Left lung (tissue), 14 donors: ENCODE data around the gene DSN1. TPM values are rescaled to one million over a fixed set of nuclear protein-coding genes. Genes with fewer than 3 reads are reported as not detected.

Experiments used
- ATAC-seq: fragments of 200-7000 bp; cut with Tn5 transposase; one replicate; pipeline ENCODE4 v1.9.1; 2020; ENCODE audit warnings: moderate library complexity
- DNase-seq, 4 donors: peaks; one replicate each; pipeline ENCODE4 v3.0.0-alpha.2; 2013 to 2020
- H3K27ac ChIP-seq, 2 donors: fragments of 200-600 bp; sonication (generic) in 1 of 2; one replicate each; pipeline versions ENCODE4 v1.5.0 to v1.8.0; 2020 to 2021
- H3K27me3 ChIP-seq, 2 donors: fragments of 200-600 bp; sonication (generic) in 1 of 2; one replicate each; pipeline versions ENCODE4 v1.5.0 to v1.8.0; 2020 to 2021
- H3K36me3 ChIP-seq, 2 donors: fragments of 200-600 bp; sonication (generic) in 1 of 2; one replicate each; pipeline versions ENCODE4 v1.5.0 to v1.8.0; 2020 to 2021
- H3K4me1 ChIP-seq, 2 donors: fragments of 200-600 bp; one replicate each; pipeline ENCODE4 v1.8.0; 2021
- H3K4me3 ChIP-seq, 2 donors: fragments of 200-600 bp; sonication (generic) in 1 of 2; one replicate each; pipeline versions ENCODE4 v1.5.0 to v1.8.0; 2020 to 2021; ENCODE audit warnings: mild to moderate bottlenecking in 1 of 2
- H3K9me3 ChIP-seq, 2 donors: fragments of 200-600 bp; sonication (generic) in 1 of 2; one replicate each; pipeline versions ENCODE4 v1.5.0 to v1.8.0; 2020 to 2021
- intact Hi-C, 2 donors: fragments of 100-400 bp; cut with DNase I; formaldehyde crosslinking; loops; one replicate each; pipeline versions ENCODE4 v1.11.2 to v1.14.2; 2022
- long read RNA-seq, 12 donors: library from polyadenylated mRNA in 2 of 12; unstranded in 2 of 12; transcript quantifications; one replicate each; pipeline ENCODE4 v2.0.0 and lab custom pipeline, GENCODE V29; 2019 to 2026
- polyA plus RNA-seq, 6 donors: library from polyadenylated mRNA; unstranded; fragments of 120-200 nt; gene quantifications; one replicate each; pipeline ENCODE4 v1.2.1, GENCODE V29; 2013; ENCODE audit not compliant: insufficient read length in 6 of 6
- total RNA-seq, 2 donors: library from RNA; stranded (reverse); fragmentation: NEBNext Ultra II Directional; extraction: Animal tissue kit (Norgen Biotek cat#: 25700); gene quantifications; one replicate each; pipeline ENCODE4 v1.2.1, GENCODE V29; 2021
- TF ChIP-seq, protein P1 (sequence below), 2 donors: fragments of 200-600 bp; sonication (generic) in 1 of 2; IDR thresholded peaks; one replicate each; pipeline versions ENCODE4 v1.5.0 to v1.8.0; 2021; ENCODE audit warnings: antibody characterized with exemption in 2 of 2
- donor health status: DM: no; HTN: yes; CAD: no.
- donor health status: DM: no; HTN: no; CAD: no.

DSN1 gene, protein sequence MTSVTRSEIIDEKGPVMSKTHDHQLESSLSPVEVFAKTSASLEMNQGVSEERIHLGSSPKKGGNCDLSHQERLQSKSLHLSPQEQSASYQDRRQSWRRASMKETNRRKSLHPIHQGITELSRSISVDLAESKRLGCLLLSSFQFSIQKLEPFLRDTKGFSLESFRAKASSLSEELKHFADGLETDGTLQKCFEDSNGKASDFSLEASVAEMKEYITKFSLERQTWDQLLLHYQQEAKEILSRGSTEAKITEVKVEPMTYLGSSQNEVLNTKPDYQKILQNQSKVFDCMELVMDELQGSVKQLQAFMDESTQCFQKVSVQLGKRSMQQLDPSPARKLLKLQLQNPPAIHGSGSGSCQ
- total RNA-seq: 10 to 100 TPM; 14.5 to 16.6 TPM
- 10 to 100 TPM; 15.4 to 24.7 (median 20.9) TPM for polyA plus RNA-seq
- long read RNA-seq, donor 1, partial matches to known transcripts: 0 of 4 reads
- long read RNA-seq, donor 1, other reads (novel, unspliced or antisense): 0 of 4 reads
- long read RNA-seq, donor 2, partial matches to known transcripts: 5 of 11 reads
- long read RNA-seq, donor 2, other reads (novel, unspliced or antisense): 0 of 11 reads
- long read RNA-seq, donor 3, partial matches to known transcripts: 0 of 2 reads
- long read RNA-seq, donor 3, other reads (novel, unspliced or antisense): 0 of 2 reads
- long read RNA-seq, donor 4, partial matches to known transcripts: 0 of 12 reads
- long read RNA-seq, donor 4, other reads (novel, unspliced or antisense): 3 of 12 reads
- long read RNA-seq, donor 5, partial matches to known transcripts: 19 of 21 reads
- long read RNA-seq, donor 5, other reads (novel, unspliced or antisense): 0 of 21 reads
- long read RNA-seq, donor 6, partial matches to known transcripts: 0 of 6 reads
- long read RNA-seq, donor 6, other reads (novel, unspliced or antisense): 0 of 6 reads
- long read RNA-seq, donor 7, partial matches to known transcripts: 0 of 5 reads
- long read RNA-seq, donor 7, other reads (novel, unspliced or antisense): 0 of 5 reads
- long read RNA-seq, donor 8, partial matches to known transcripts: 0 of 5 reads
- long read RNA-seq, donor 8, other reads (novel, unspliced or antisense): 0 of 5 reads
- long read RNA-seq, donor 9: 0 reads
- long read RNA-seq, donor 10, transcript DSN1-203 (11 exons, 2,233 nt): major isoform, 6 of 13 reads
- long read RNA-seq, donor 10, partial matches to known transcripts: 0 of 13 reads
- long read RNA-seq, donor 10, other reads (novel, unspliced or antisense): 3 of 13 reads
- long read RNA-seq, donor 11, partial matches to known transcripts: 0 of 3 reads
- long read RNA-seq, donor 11, other reads (novel, unspliced or antisense): 0 of 3 reads
- long read RNA-seq, donor 12, partial matches to known transcripts: 0 of 4 reads
- long read RNA-seq, donor 12, other reads (novel, unspliced or antisense): 0 of 4 reads

DNA sequence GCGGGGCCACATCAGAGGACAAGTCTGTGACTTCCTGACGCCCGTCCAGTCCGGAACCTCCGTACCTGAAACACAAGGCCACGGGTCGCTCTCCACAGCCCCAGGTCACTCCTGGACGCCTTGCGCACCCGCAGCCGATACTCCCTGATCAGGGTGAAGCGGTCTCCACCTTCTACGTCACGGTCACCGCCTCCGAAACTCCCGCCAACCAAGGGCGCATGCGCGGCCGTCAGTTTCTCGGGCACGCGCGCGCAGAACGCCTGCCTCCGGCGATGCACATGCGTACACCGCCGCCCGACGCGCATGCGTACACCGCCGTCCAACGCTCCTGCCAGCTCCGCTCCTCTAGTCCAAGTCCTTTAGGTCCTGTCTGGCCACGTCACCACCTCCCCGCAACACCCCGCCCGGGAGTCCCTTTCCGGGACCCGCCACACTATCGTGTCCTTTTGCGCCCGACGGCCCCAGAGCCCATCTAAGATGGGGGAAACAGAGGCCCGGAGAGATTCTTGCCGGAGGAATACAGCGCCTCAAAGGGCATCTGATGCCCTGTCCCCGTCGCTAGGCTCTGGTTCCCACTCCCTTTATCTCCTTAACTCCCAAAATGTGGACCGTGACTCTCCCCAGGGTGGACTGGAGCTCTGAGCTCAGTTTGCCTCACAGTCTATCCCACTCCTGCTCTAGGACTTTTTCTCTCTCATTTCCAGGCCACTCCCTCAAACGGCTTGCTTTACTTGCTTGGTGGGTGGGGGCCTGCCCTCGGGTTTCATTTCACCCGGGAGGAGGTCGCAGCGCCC, at the start of gene DSN1:
TSS of gene DSN1 (minus strand) at position 167 of the 794 bp plus-strand sequence. CDS start 2,305 bp downstream, outside the sequence.
- peak; percentile 95 for ATAC-seq
- TF ChIP-seq, protein P1, sequence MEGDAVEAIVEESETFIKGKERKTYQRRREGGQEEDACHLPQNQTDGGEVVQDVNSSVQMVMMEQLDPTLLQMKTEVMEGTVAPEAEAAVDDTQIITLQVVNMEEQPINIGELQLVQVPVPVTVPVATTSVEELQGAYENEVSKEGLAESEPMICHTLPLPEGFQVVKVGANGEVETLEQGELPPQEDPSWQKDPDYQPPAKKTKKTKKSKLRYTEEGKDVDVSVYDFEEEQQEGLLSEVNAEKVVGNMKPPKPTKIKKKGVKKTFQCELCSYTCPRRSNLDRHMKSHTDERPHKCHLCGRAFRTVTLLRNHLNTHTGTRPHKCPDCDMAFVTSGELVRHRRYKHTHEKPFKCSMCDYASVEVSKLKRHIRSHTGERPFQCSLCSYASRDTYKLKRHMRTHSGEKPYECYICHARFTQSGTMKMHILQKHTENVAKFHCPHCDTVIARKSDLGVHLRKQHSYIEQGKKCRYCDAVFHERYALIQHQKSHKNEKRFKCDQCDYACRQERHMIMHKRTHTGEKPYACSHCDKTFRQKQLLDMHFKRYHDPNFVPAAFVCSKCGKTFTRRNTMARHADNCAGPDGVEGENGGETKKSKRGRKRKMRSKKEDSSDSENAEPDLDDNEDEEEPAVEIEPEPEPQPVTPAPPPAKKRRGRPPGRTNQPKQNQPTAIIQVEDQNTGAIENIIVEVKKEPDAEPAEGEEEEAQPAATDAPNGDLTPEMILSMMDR (IDR thresholded peaks at IDR 0.05): no peak
- peak; percentile 98 to 100 (median 99) for DNase-seq

DNA sequence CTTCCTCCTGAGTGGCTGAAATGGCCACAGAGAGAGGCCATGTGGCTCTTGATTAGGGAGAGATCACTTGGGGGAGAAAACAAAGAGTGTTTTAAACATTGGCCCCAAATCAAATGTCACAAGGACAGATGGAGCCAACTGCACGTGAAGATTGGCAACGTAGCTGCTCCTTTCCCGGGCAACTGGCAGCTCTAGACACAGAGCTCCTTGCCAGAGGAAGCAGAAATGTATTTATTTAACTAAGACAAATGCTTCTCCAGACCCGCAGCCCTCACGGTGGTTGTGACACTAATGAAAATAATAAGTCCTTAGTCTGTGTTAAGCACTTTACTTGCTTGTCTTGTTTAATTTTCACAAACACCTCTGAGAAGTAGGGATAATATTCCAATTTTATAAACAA, 49.6 kb upstream of the DSN1 start:
- H3K36me3 ChIP-seq: peaks cover 0 to 8% of the 10 kb centered on the region in 2 donors
- no peaks in the 10 kb centered on the region for H3K27me3 ChIP-seq
- H3K4me1 ChIP-seq: peaks cover 0 to 19% of the 10 kb centered on the region in 2 donors
- DNase-seq: no peak
- ATAC-seq: no peak
- no peak overlapping the region for H3K27ac ChIP-seq
- TF ChIP-seq, protein P1 (IDR thresholded peaks at IDR 0.05): no peak
- no peaks in the 10 kb centered on the region for H3K9me3 ChIP-seq
- intact Hi-C loops: no loop called here
- no peak overlapping the region for H3K4me3 ChIP-seq

More for the DNA sequence above, at the start of gene DSN1:
- Histone ChIP-seq H3K4me3 (peak within 1 kb of the TSS; percentile 63 to 66), H3K9me3 (no peaks in the 10 kb centered on the region), H3K4me1 (peaks cover 18 to 21% of the 10 kb centered on the region in 2 donors), H3K27ac (peak within 1 kb of the TSS; percentile 96 to 97), H3K36me3 (no peaks in the 10 kb centered on the region), H3K27me3 (no peaks in the 10 kb centered on the region)
- intact Hi-C loops: no loop called here

DNA sequence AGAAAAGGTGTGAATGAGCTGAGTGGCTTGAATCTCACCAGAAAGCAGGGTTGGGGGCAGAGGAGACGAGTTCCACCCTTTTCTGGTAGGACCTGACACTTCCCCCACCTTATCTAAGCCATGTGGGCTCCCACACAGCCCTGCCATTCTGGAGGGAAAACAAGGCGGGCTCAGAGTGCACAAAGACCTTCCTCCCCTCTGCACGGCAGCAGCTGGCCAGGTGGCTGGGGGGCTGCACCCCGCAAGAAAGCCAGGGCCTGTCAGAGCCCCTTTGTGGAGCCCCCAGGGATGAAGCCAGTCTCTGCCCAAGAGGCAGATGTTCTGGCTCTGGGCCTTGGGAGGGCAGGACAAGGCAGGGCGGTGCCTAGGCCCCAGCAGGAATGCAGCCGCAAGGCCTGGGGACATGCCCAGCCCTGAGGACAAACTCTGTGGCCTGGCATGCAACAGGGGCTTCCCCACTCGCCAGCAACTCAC, 48.4 kb upstream of the DSN1 start:
- Histone ChIP-seq H3K27me3 (no peaks in the 10 kb centered on the region), H3K4me3 (no peak overlapping the region), H3K36me3 (no peaks in the 10 kb centered on the region), H3K9me3 (no peaks in the 10 kb centered on the region), H3K4me1 (peaks cover 0 to 13% of the 10 kb centered on the region in 2 donors), H3K27ac (no peak overlapping the region)
- TF ChIP-seq, protein P1 (IDR thresholded peaks at IDR 0.05): no peak
- DNase-seq: no peak
- intact Hi-C loops: no loop called here
- no peak for ATAC-seq

DNA sequence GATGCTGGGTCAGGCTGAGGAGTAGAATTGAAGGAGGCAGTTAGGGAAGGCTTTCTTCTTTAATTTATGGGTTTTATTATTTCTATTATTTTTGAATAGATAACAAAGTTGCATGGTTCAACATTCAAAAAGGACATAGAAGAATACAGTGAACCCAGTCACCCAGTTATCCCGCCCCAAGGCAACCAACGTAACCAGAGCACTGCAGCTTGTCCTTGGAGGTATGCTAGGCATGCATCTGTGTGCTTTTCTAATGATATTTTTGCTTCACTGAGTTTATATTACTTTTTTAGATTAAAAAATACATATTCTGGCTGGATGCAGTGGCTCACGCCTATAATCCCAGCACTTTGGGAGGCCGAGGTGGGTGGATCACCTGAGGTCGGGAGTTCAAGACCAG, 47.4 kb upstream of the DSN1 start:
- no peak for ATAC-seq
- Histone ChIP-seq H3K36me3 (peaks cover 0 to 4% of the 10 kb centered on the region in 2 donors), H3K9me3 (no peaks in the 10 kb centered on the region), H3K27me3 (no peaks in the 10 kb centered on the region), H3K4me3 (no peak overlapping the region), H3K27ac (no peak overlapping the region), H3K4me1 (peaks cover 0 to 13% of the 10 kb centered on the region in 2 donors)
- no peak for DNase-seq
- TF ChIP-seq, protein P1 (IDR thresholded peaks at IDR 0.05): no peak
- intact Hi-C loops: no loop called here
